ENCODE measurements around the gene LIME1. TPM values are rescaled to one million over a fixed set of nuclear protein-coding genes. Genes with fewer than 3 reads are reported as not detected.

Gene LIME1
- total RNA-seq, 1 donor from 2014 or later: 12.5 TPM

- Mint-ChIP-seq H3K27ac (ENCODE audit: unreplicated experiment) (peak overlapping the region; percentile 82), H3K4me3 (ENCODE audit: unreplicated experiment) (no peak overlapping the region)
- TF ChIP-seq, protein P1, sequence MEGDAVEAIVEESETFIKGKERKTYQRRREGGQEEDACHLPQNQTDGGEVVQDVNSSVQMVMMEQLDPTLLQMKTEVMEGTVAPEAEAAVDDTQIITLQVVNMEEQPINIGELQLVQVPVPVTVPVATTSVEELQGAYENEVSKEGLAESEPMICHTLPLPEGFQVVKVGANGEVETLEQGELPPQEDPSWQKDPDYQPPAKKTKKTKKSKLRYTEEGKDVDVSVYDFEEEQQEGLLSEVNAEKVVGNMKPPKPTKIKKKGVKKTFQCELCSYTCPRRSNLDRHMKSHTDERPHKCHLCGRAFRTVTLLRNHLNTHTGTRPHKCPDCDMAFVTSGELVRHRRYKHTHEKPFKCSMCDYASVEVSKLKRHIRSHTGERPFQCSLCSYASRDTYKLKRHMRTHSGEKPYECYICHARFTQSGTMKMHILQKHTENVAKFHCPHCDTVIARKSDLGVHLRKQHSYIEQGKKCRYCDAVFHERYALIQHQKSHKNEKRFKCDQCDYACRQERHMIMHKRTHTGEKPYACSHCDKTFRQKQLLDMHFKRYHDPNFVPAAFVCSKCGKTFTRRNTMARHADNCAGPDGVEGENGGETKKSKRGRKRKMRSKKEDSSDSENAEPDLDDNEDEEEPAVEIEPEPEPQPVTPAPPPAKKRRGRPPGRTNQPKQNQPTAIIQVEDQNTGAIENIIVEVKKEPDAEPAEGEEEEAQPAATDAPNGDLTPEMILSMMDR (IDR thresholded peaks at IDR 0.05): no peak
Measured at GRCh38 chr20:63698739-63699465, 37.6 kb upstream of the LIME1 start.

DNA sequence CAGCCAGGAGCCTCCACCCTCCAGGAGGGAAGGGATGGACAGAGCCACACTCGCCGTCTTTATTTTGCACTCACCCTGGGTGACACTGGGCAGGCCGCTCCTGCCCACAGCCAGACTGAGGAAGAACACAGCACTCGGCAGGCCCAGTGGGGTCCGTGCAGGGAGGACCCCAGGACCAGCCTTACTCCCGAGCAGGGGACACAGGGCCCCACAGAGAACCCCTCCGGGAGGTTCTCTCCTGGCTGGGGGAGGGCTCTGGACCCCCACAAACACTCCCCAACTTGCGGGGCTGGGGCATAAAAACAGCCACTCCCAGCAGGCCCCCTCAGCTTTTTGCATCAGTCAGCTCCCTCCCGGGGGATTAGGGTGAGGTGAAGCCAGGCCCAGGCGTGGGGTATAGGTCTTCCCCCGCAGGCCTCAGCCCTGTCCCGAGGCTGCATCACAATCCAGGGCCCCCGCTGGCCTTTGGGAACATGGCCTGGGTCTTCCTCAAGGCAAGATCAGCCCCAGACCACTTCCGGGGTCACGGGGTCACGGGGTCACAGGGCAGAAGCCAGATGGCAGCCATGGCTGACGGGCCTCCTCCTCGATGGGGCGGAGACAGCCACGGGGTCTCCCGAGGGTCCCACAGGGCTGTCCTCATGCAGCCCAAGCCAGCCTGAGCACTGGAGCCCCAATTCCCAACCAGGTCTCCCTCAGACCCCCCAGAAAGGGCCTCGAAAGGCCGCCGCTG is 36.8 kb upstream of the LIME1 start:
- no peaks in the 10 kb centered on the region for H3K27me3 Mint-ChIP-seq (ENCODE audit: unreplicated experiment)
- peaks cover 28% of the 10 kb centered on the region for H3K4me1 Mint-ChIP-seq (ENCODE audit: unreplicated experiment)
- TF ChIP-seq, protein P1 (IDR thresholded peaks at IDR 0.05): no peak
- H3K27ac Mint-ChIP-seq (ENCODE audit: unreplicated experiment): peak overlapping the region; percentile 82
- DNase-seq (ENCODE audit: extremely low spot score, unreplicated experiment): no peak
- no peak overlapping the region for H3K4me3 Mint-ChIP-seq (ENCODE audit: unreplicated experiment)
- peaks cover under 1% of the 10 kb centered on the region for H3K36me3 Mint-ChIP-seq (ENCODE audit: unreplicated experiment)
- no peaks in the 10 kb centered on the region for H3K9me3 Mint-ChIP-seq (ENCODE audit: unreplicated experiment)

More at GRCh38 chr20:63698739-63699465, 37.6 kb upstream of the LIME1 start:
- no peak for DNase-seq (ENCODE audit: extremely low spot score, unreplicated experiment)
- H3K27me3 Mint-ChIP-seq (ENCODE audit: unreplicated experiment): no peaks in the 10 kb centered on the region
- H3K4me1 Mint-ChIP-seq (ENCODE audit: unreplicated experiment): peaks cover 28% of the 10 kb centered on the region
- no peaks in the 10 kb centered on the region for H3K9me3 Mint-ChIP-seq (ENCODE audit: unreplicated experiment)
- H3K36me3 Mint-ChIP-seq (ENCODE audit: unreplicated experiment): no peaks in the 10 kb centered on the region

- Mint-ChIP-seq H3K4me1 (ENCODE audit: unreplicated experiment) (peaks cover 28% of the 10 kb centered on the region), H3K27me3 (ENCODE audit: unreplicated experiment) (no peaks in the 10 kb centered on the region), H3K4me3 (ENCODE audit: unreplicated experiment) (no peak overlapping the region), H3K36me3 (ENCODE audit: unreplicated experiment) (peaks cover 5% of the 10 kb centered on the region), H3K27ac (ENCODE audit: unreplicated experiment) (peak overlapping the region; percentile 82), H3K9me3 (ENCODE audit: unreplicated experiment) (no peaks in the 10 kb centered on the region)
- no peak for DNase-seq (ENCODE audit: extremely low spot score, unreplicated experiment)
- TF ChIP-seq, protein P1 (IDR thresholded peaks at IDR 0.05): no peak
Measured at GRCh38 chr20:63700199-63701050, 36.0 kb upstream of the LIME1 start.

- no peak overlapping the region for H3K4me3 Mint-ChIP-seq (ENCODE audit: unreplicated experiment)
- H3K9me3 Mint-ChIP-seq (ENCODE audit: unreplicated experiment): no peaks in the 10 kb centered on the region
- H3K4me1 Mint-ChIP-seq (ENCODE audit: unreplicated experiment): peaks cover 28% of the 10 kb centered on the region
- no peaks in the 10 kb centered on the region for H3K27me3 Mint-ChIP-seq (ENCODE audit: unreplicated experiment)
- DNase-seq (ENCODE audit: extremely low spot score, unreplicated experiment): no peak
- peaks cover 5% of the 10 kb centered on the region for H3K36me3 Mint-ChIP-seq (ENCODE audit: unreplicated experiment)
- TF ChIP-seq, protein P1 (IDR thresholded peaks at IDR 0.05): no peak
- H3K27ac Mint-ChIP-seq (ENCODE audit: unreplicated experiment): peak overlapping the region; percentile 44
Measured at GRCh38 chr20:63701051-63701328, 35.5 kb upstream of the LIME1 start.
